ENCODE measurements around the gene EGFL7.
"Not testable (repeated sequence)": the region's sequence is repeated elsewhere in the genome, so short reads cannot be mapped to it uniquely, and the experiment has no call there.

Gene EGFL7

DNA sequence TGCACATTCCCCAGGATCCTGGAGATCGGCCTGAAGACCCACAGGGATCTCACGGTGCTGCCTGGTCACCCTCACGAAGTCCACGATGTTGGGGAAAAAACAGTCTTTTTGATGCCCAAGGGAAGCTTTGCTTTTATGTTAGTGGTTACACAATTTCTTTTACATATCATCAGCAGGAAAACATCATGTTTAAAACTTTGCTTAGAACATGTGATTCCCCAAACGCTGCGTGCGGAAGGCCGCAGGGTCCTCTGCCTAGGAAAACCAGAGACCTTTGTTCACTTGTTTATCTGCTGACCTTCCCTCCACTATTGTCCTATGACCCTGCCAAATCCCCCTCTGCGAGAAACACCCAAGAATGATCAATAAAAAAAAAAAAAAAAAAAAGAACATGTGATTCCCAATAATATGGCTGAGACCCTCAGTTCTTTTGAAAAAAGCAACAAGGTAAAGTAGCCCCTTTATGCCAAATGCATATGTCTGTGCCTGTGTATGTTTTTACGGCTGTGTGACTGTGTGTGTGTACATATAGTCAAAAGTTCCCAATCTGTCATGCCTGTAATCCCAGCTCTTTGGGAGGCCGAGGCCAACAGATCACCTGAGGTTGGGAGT is 36.0 kb downstream of the EGFL7 start:
- no peaks in the 10 kb centered on the region for H3K36me3 ChIP-seq (ENCODE audit: insufficient read depth, low read length)
- H3K79me2 ChIP-seq (ENCODE audit: control insufficient read depth, insufficient read depth, low read length, unreplicated experiment) = no peaks in the 10 kb centered on the region
- H3K27me3 ChIP-seq (ENCODE audit: insufficient read depth, low read length) = no peaks in the 10 kb centered on the region
- H3K27ac ChIP-seq (ENCODE audit: low read depth, low read length) = no peak overlapping the region
- no peak overlapping the region for H2AFZ ChIP-seq (ENCODE audit: low read length, unreplicated experiment)
- no peak overlapping the region for H3K4me3 ChIP-seq (ENCODE audit: low read depth, low read length)
- peaks cover 14% of the 10 kb centered on the region for H3K4me1 ChIP-seq (ENCODE audit: control insufficient read depth, insufficient read depth, low read length, unreplicated experiment)

- H2AFZ ChIP-seq (ENCODE audit: low read length, unreplicated experiment) = no peak overlapping the region
- no peak overlapping the region for H3K4me3 ChIP-seq (ENCODE audit: low read depth, low read length)
- no peaks in the 10 kb centered on the region for H3K27me3 ChIP-seq (ENCODE audit: insufficient read depth, low read length)
- no peak overlapping the region for H3K27ac ChIP-seq (ENCODE audit: low read depth, low read length)
- no peaks in the 10 kb centered on the region for H3K36me3 ChIP-seq (ENCODE audit: insufficient read depth, low read length)
- no peaks in the 10 kb centered on the region for H3K79me2 ChIP-seq (ENCODE audit: control insufficient read depth, insufficient read depth, low read length, unreplicated experiment)
- H3K4me1 ChIP-seq (ENCODE audit: control insufficient read depth, insufficient read depth, low read length, unreplicated experiment) = peaks cover 10% of the 10 kb centered on the region
Observed at GRCh38 chr9:136700304-136700703, 37.6 kb downstream of the EGFL7 start.

DNA sequence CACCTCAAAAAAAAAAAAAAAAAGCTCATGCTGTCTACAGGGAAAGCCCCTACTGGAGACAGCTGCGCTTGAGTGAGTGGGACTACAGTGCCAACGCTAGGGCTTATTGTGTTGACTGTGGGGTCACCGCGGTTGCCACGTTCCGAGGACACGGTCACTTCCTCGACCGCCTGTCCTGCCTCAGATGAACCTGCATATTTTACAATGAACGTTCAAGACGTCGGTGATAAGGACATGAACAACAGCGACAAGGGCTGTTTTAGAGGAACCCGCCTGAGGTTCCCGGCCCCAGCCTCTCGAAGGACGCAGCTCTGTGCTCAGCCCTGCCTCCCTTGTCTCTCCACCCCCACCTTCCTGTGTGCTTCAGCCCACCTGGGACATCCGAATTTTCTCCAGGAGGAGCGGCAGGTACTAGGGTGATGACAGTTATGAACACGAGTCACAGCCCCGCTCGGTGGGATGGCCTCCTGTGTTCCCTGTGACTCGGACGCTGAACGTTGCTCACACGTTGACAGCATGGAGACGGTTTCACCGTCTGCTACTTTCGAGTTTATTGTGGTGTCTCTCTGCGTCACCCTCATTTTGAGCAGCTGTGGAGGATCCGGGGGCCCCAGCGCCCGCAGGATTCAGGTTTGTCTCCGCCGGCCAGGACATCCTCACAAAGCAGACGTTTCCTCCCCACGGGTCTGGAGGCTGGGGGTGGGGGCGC is 38.4 kb downstream of the EGFL7 start:
- Histone ChIP-seq H3K27ac (ENCODE audit: low read depth, low read length) (no peak overlapping the region), H3K4me3 (ENCODE audit: low read depth, low read length) (no peak overlapping the region), H3K27me3 (ENCODE audit: insufficient read depth, low read length) (no peaks in the 10 kb centered on the region), H3K79me2 (ENCODE audit: control insufficient read depth, insufficient read depth, low read length, unreplicated experiment) (no peaks in the 10 kb centered on the region), H2AFZ (ENCODE audit: low read length, unreplicated experiment) (no peak overlapping the region), H3K4me1 (ENCODE audit: control insufficient read depth, insufficient read depth, low read length, unreplicated experiment) (peaks cover 10% of the 10 kb centered on the region), H3K36me3 (ENCODE audit: insufficient read depth, low read length) (no peaks in the 10 kb centered on the region)

GRCh38 chr9:136701668-136702053 is 38.9 kb downstream of the EGFL7 start:
- Histone ChIP-seq H3K79me2 (ENCODE audit: control insufficient read depth, insufficient read depth, low read length, unreplicated experiment) (no peaks in the 10 kb centered on the region), H3K27me3 (ENCODE audit: insufficient read depth, low read length) (no peaks in the 10 kb centered on the region), H3K36me3 (ENCODE audit: insufficient read depth, low read length) (no peaks in the 10 kb centered on the region), H3K4me1 (ENCODE audit: control insufficient read depth, insufficient read depth, low read length, unreplicated experiment) (peaks cover 10% of the 10 kb centered on the region), H3K4me3 (ENCODE audit: low read depth, low read length) (no peak overlapping the region), H3K27ac (ENCODE audit: low read depth, low read length) (no peak overlapping the region), H2AFZ (ENCODE audit: low read length, unreplicated experiment) (no peak overlapping the region)

DNA sequence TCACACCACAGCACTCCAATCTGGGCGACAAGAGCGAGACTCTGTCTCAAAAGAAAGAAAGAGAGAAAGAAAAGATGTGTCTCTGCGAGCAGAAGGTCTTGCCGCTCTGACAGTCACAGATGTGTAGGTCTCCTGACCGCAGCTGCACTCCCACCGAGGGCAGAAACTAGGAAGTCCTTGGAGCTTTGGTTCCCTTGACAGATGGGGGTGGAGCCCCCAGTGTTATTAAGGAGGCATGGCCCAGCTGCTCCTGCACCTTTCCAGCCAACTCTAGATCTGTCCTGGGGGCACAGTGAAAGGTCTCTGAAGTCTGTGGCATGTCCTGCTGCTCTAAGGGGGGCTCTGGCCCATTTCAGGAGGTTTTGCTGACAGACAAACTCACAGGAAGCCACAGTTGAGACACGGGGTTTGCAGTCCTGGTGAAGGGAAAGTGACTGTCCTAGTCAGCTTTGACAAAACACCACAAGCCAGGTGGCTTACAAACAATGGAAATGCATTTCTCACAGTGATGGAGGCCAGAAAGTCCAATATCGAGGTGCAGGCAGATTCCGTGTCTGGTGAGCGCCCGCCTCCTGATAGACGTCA is 40.7 kb downstream of the EGFL7 start:
- no peaks in the 10 kb centered on the region for H3K79me2 ChIP-seq (ENCODE audit: control insufficient read depth, insufficient read depth, low read length, unreplicated experiment)
- no peak overlapping the region for H3K4me3 ChIP-seq (ENCODE audit: low read depth, low read length)
- no peaks in the 10 kb centered on the region for H3K36me3 ChIP-seq (ENCODE audit: insufficient read depth, low read length)
- H2AFZ ChIP-seq (ENCODE audit: low read length, unreplicated experiment) = no peak overlapping the region
- H3K27ac ChIP-seq (ENCODE audit: low read depth, low read length) = no peak overlapping the region
- no peaks in the 10 kb centered on the region for H3K27me3 ChIP-seq (ENCODE audit: insufficient read depth, low read length)
- no peaks in the 10 kb centered on the region for H3K4me1 ChIP-seq (ENCODE audit: control insufficient read depth, insufficient read depth, low read length, unreplicated experiment)

DNA sequence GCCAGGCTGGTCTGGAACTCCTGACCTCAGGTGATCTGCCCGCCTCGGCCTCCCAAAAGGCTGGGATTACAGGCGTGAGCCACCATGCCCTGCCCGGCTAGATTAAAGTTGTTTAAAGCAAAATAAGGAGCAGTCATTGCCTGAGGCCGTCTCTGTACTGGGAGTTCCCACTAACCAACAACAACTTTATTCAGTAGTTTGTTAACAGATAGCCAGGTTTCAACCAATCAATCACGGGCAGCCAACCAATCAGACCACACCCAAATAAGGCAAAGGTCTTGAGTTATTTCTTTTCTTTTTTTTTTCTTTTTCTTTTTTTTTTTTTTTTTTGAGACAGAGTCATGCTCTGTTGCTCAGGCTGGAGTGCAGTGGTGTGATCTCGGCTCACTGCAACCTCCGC is 42.0 kb downstream of the EGFL7 start:
- not testable (repeated sequence) for H3K27ac ChIP-seq (ENCODE audit: low read depth, low read length); H3K27me3 ChIP-seq (ENCODE audit: insufficient read depth, low read length); H3K79me2 ChIP-seq (ENCODE audit: control insufficient read depth, insufficient read depth, low read length, unreplicated experiment); H2AFZ ChIP-seq (ENCODE audit: low read length, unreplicated experiment); H3K4me1 ChIP-seq (ENCODE audit: control insufficient read depth, insufficient read depth, low read length, unreplicated experiment); H3K36me3 ChIP-seq (ENCODE audit: insufficient read depth, low read length); H3K4me3 ChIP-seq (ENCODE audit: low read depth, low read length)

DNA sequence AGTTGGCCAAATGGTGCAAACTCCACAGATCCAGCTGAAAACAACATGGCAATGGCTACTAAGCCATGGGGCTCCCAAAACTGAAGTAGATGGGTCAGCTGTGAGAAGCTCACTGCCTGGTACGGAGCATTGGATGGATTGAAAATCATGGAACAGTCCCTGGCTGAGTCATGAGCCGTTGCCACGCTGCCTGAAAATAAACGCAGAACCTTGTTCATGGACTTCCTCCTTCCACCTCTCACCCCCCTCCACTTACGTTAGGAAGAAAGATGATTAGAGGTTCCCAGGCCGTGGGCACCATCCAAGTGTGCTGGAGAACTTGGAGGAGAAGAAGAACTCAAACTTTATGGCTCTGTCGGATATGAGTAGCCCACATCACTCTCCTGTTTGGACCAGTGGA is 42.8 kb downstream of the EGFL7 start:
- no peaks in the 10 kb centered on the region for H3K36me3 ChIP-seq (ENCODE audit: insufficient read depth, low read length)
- no peaks in the 10 kb centered on the region for H3K79me2 ChIP-seq (ENCODE audit: control insufficient read depth, insufficient read depth, low read length, unreplicated experiment)
- H3K4me1 ChIP-seq (ENCODE audit: control insufficient read depth, insufficient read depth, low read length, unreplicated experiment) = no peaks in the 10 kb centered on the region
- H3K27ac ChIP-seq (ENCODE audit: low read depth, low read length) = no peak overlapping the region
- no peak overlapping the region for H3K4me3 ChIP-seq (ENCODE audit: low read depth, low read length)
- no peaks in the 10 kb centered on the region for H3K27me3 ChIP-seq (ENCODE audit: insufficient read depth, low read length)
- no peak overlapping the region for H2AFZ ChIP-seq (ENCODE audit: low read length, unreplicated experiment)

DNA sequence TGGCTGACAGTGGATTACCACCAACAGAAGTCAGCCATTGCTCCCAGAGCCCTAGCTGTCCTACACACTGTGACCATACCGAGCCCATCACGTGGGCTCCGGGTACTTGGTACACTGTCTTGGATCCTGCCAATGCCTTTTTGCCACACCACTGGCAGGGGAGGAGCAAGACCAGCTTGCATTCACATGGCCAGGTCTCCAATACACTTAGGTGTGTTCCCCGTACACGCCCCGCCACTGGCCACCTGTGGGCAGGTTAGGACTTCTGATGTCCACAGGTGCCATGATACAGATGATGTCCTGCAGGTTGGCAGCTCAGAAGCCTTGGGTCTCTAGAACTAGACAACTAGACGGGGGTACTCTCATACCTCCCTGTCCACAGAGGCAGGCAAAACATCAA is 44.3 kb downstream of the EGFL7 start:
- Histone ChIP-seq H3K27me3 (ENCODE audit: insufficient read depth, low read length) (no peaks in the 10 kb centered on the region; the same call in 1 of the 2 replicates), H3K79me2 (ENCODE audit: control insufficient read depth, insufficient read depth, low read length, unreplicated experiment) (no peaks in the 10 kb centered on the region), H3K27ac (ENCODE audit: low read depth, low read length) (no peak overlapping the region), H2AFZ (ENCODE audit: low read length, unreplicated experiment) (no peak overlapping the region), H3K4me1 (ENCODE audit: control insufficient read depth, insufficient read depth, low read length, unreplicated experiment) (no peaks in the 10 kb centered on the region), H3K4me3 (ENCODE audit: low read depth, low read length) (no peak overlapping the region), H3K36me3 (ENCODE audit: insufficient read depth, low read length) (no peaks in the 10 kb centered on the region)

GRCh38 chr9:136707849-136708517 is 45.3 kb downstream of the EGFL7 start:
- Histone ChIP-seq H3K27me3 (ENCODE audit: insufficient read depth, low read length) (peaks cover 4% of the 10 kb centered on the region; the same call in 1 of the 2 replicates), H3K4me1 (ENCODE audit: control insufficient read depth, insufficient read depth, low read length, unreplicated experiment) (no peaks in the 10 kb centered on the region), H2AFZ (ENCODE audit: low read length, unreplicated experiment) (no peak overlapping the region), H3K27ac (ENCODE audit: low read depth, low read length) (no peak overlapping the region), H3K36me3 (ENCODE audit: insufficient read depth, low read length) (no peaks in the 10 kb centered on the region), H3K79me2 (ENCODE audit: control insufficient read depth, insufficient read depth, low read length, unreplicated experiment) (no peaks in the 10 kb centered on the region), H3K4me3 (ENCODE audit: low read depth, low read length) (no peak overlapping the region)

- no peaks in the 10 kb centered on the region for H3K4me1 ChIP-seq (ENCODE audit: control insufficient read depth, insufficient read depth, low read length, unreplicated experiment)
- no peak overlapping the region for H3K4me3 ChIP-seq (ENCODE audit: low read depth, low read length)
- no peak overlapping the region for H2AFZ ChIP-seq (ENCODE audit: low read length, unreplicated experiment)
- no peaks in the 10 kb centered on the region for H3K79me2 ChIP-seq (ENCODE audit: control insufficient read depth, insufficient read depth, low read length, unreplicated experiment)
- no peaks in the 10 kb centered on the region for H3K36me3 ChIP-seq (ENCODE audit: insufficient read depth, low read length)
- H3K27me3 ChIP-seq (ENCODE audit: insufficient read depth, low read length) = peaks cover 6% of the 10 kb centered on the region; the same call in 1 of the 2 replicates
- H3K27ac ChIP-seq (ENCODE audit: low read depth, low read length) = no peak overlapping the region
Observed at GRCh38 chr9:136709454-136710109, 46.9 kb downstream of the EGFL7 start.
